ENCODE measurements around the gene FOXRED1.
"Not testable (repeated sequence)": the region's sequence is repeated elsewhere in the genome, so short reads cannot be mapped to it uniquely, and the experiment has no call there.

Gene FOXRED1

DNA sequence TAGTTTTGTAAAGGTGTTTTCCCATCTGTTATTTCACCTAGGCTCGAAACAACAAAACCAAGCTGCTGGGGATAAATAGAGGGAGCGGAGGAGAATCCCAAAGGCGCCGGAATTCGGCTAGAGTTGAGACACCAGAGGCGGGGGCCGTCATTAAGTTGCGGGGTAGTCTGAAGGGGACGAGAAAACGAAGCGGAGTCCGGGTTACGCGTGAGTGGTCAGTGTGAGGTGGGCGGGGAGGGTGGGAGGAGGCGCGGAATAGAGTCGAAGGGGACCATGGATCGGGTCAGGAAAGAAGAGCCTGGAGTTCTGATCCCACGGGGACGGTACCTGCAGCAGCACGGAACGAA is 620 bp upstream of the FOXRED1 start:
- intact Hi-C loops (cut with DNase I): loop anchor here (5.0 kb wide), 1 partner anchor 56 kb away; the partner anchor contains the start of genes FAM118B and RPUSD4
- no peak for DNase-seq

DNA sequence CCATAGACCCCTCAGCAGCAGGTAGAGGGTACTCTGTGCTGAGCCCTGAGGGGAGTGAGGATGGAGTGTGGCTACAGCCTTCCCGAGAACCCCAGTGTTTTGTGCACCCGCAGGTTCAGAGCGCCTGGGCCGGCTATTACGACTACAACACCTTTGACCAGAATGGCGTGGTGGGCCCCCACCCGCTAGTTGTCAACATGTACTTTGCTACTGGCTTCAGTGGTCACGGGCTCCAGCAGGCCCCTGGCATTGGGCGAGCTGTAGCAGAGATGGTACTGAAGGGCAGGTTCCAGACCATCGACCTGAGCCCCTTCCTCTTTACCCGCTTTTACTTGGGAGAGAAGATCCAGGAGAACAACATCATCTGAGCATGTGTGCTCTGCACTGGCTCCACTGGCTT is 8.4 kb downstream of the FOXRED1 start:
- peak in 1 of 10 donors; percentile 85 for DNase-seq
- intact Hi-C loops (cut with DNase I): no loop called here

DNA sequence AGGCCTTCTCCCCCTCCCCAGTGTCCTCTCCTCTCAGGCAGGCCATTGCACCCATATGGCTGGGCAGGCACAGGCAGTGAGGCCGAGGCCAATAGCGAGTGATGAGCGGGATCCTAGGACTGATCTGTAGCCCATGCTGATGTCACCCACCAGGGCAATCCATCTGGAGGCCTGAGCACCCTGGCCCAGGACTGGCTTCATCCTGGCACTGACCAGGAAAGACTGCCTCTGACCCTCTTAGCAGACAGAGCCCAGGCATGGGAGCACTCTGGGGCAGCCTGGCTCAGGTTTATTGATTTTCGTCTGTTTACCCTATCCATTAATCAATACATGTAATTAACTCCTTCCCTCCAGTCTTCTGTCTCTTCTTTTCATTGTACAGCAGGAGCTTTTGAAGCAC is 8.8 kb downstream of the FOXRED1 start:
- DNase-seq: no peak
- intact Hi-C loops (cut with DNase I): no loop called here

DNA sequence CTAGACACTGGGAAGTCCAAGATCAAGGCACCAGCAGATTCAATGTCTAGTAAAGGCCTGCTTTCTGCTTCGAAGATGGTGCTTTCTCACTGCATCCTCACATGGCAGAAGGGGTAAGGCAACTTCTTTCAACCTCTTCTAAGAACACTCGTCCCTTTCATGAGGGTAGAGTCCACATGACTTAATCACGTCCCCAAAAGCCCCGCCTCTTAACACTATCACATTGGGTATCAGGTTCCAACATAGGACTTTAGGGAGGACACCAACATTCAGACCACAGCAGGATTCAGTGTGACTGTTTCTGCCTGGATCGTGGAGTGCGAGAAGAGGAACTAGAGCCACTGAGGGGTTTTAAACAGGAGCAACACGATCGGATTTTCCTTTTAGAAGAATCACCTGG is 10.2 kb downstream of the FOXRED1 start:
- no peak for DNase-seq
- intact Hi-C loops (cut with DNase I): no loop called here

GRCh38 chr11:126280595-126280994 is 11.6 kb downstream of the FOXRED1 start:
- no peak for DNase-seq
- intact Hi-C loops (cut with DNase I): no loop called here

DNA sequence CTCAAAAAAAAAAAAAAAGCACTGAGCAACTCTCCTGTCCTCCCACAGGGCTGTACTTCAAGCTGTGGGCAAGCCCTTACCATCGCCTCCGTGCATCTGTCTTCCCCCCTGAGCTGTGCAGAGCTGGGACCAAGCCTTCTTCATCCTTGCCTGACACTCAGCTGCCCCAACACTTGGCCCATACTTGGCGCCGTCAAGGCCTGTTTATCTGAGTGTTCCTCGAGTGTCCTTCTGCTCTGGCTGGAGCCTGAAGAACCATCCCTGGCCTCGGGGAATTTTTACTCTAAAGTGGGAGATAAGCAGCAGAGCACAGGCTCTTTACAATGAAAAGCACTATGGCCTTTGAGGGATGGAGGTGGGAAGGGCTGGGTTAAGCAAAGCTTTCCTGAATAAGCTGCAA is 12.3 kb downstream of the FOXRED1 start:
- no peak for DNase-seq
- intact Hi-C loops (cut with DNase I): no loop called here

DNA sequence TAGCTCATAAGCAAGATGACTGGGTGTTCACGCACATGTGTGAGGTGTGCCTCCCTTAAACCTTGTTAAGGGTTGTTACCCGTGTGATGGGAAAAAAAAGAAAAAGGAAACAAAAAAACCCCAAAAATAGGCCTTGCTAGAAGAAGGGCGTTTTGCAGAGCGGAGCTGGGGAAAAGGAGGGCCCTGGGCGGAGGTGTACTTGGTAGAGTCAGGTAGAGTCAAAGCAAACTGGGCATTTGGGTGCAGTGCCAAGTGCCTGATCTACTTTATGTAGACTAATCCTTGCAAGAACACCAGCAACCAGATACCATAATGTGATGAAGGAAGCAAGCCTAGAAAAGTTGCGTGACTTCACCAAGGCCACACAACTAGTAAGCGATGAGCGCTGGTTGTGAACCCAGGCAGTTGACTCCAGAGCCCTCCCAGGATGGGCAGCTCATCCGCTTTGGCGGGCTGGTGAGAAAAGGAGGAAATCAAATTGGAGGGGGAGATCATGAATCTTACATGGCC is 12.8 kb downstream of the FOXRED1 start:
- no peak for DNase-seq
- intact Hi-C loops (cut with DNase I): no loop called here

DNA sequence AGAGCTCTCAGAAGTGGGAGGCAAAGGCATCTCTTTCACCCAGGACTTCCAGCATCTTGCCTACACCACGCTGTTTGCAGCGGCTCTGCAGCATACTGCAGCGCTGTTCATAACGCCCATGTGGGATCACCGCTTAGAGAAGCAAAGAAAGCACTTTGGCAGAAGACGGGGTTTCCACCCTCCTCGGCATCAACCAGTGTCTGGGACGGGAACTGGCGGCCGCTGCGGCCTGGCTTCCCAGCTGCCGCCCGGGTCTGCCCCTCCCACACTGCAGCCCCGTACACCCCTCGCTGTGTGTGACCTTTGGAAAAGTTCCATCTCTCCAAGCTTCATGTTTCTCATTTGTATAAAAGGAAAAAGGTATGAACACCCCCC is 13.4 kb downstream of the FOXRED1 start:
- DNase-seq: peak in 9 of 10 donors; percentile 30 to 92 (median 45)

GRCh38 chr11:126282736-126283591 is 14.0 kb downstream of the FOXRED1 start, which contains the start of gene TIRAP:
Gene TIRAP (plus strand): TSS chr11:126283093. CDS start chr11:126290895, 7,802 bp downstream.
- DNase-seq: peak; percentile 44 to 95 (median 68)
- intact Hi-C loops (cut with DNase I): no loop called here

More for the DNA sequence above, 13.4 kb downstream of the FOXRED1 start:
- intact Hi-C loops (cut with DNase I): no loop called here

DNA sequence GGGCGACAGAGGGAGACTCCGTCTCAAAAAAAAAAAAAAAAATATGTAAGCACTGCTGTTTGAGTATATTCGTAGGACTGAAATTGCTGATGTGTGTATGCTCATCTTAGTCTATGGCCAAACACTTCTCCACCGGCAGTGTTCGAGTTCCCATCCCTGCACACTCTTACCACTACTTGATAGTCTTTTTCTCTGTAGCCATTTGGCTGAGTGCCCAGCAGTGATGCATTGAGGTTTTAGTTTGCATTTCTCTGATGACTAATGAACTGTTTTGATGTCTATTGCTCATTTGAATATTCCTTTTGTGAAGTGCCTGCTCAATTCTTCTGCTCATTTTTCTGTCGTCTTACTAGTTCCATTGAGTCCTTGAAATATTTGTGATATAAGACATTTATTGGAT is 15.9 kb downstream of the FOXRED1 start:
- intact Hi-C loops (cut with DNase I): no loop called here
- peak in 3 of 10 donors; percentile 28 to 43 (median 42) for DNase-seq

GRCh38 chr11:126288237-126288636 is 19.3 kb downstream of the FOXRED1 start:
- peak in 1 of 10 donors; percentile 3 for DNase-seq
- intact Hi-C loops (cut with DNase I): no loop called here

- no peak for DNase-seq
These were observed 21.9 kb downstream of the FOXRED1 start for GRCh38 chr11:126290887-126291286.

GRCh38 chr11:126293726-126294125 is 24.8 kb downstream of the FOXRED1 start:
- DNase-seq: peak in 1 of 10 donors; percentile 37
- intact Hi-C loops (cut with DNase I): no loop called here

More at GRCh38 chr11:126290887-126291286, 21.9 kb downstream of the FOXRED1 start:
- intact Hi-C loops (cut with DNase I): no loop called here

- no peak for DNase-seq
- intact Hi-C loops (cut with DNase I): no loop called here
These were observed 28.1 kb downstream of the FOXRED1 start for GRCh38 chr11:126297004-126297403.

- intact Hi-C loops (cut with DNase I): loop anchor here (5.0 kb wide), 1 partner anchor 113 kb away; no protein-coding TSS in a partner anchor
- DNase-seq: peak; percentile 84 to 99 (median 92)
These were observed 34.9 kb downstream of the FOXRED1 start, which contains the start of gene DCPS for GRCh38 chr11:126303623-126304456. Gene DCPS (plus strand): TSS chr11:126304060. CDS start chr11:126304081, 21 bp downstream.

GRCh38 chr11:126304457-126305075 is 35.6 kb downstream of the FOXRED1 start:
- intact Hi-C loops (cut with DNase I): loop anchor here (5.0 kb wide), 1 partner anchor 113 kb away; no protein-coding TSS in a partner anchor
- peak in 1 of 10 donors; percentile 54 for DNase-seq

DNA sequence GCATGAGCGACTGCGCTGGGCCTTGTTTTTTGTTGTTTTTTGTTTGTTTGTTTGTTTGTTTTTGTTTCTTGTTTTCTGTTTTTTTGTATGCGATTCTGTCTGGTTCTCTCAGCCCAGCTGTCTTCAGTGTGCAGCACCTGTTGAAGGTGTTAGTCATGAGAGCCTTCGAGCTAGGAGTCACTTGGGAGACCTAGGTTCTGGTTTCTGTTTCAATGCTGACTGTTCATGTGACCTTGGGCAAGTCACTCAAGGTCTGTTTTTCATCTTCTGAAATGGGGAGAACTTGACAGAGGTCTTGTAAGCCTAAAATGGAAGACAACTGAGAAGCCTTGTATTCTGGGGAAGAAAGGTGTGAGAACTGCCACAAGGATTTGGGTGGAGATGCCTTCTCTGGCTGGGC is 36.7 kb downstream of the FOXRED1 start:
- no peak for DNase-seq
- intact Hi-C loops (cut with DNase I): no loop called here

- intact Hi-C loops (cut with DNase I): no loop called here
- DNase-seq: peak in 2 of 10 donors; percentile 32 to 84
These were observed 38.8 kb downstream of the FOXRED1 start for GRCh38 chr11:126307706-126308105.

- intact Hi-C loops (cut with DNase I): no loop called here
- DNase-seq: peak in 1 of 10 donors; percentile 27
These were observed 39.3 kb downstream of the FOXRED1 start for GRCh38 chr11:126308271-126308671.

DNA sequence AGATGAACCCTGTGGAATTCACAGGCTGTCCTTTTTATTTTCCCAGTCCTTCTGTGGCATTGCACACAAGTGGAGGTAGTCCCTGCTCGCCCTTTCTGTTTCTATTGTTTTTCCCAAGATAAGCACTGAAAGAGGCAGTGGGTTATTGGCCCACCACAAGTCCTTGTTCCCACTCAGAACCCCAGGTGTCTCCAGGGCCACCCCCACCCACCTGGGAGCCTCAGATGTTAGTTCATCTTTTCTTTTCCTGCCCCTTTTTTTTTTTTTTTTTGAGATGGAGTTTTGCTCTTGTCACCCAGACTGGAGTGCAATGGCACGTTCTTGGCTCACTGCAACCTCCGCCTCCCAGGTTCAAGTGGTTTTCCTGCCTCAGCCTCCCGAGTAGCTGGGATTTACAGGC is 39.8 kb downstream of the FOXRED1 start:
- peak in 1 of 10 donors; percentile 61 for DNase-seq
- intact Hi-C loops (cut with DNase I): not testable (repeated sequence)
